ENCODE measurements around the gene IL2. TPM values are rescaled to one million over a fixed set of nuclear protein-coding genes. Genes with fewer than 3 reads are reported as not detected.

Gene IL2
- total RNA-seq, 1 experiment from 2014 or later, result 1.3 TPM

DNA sequence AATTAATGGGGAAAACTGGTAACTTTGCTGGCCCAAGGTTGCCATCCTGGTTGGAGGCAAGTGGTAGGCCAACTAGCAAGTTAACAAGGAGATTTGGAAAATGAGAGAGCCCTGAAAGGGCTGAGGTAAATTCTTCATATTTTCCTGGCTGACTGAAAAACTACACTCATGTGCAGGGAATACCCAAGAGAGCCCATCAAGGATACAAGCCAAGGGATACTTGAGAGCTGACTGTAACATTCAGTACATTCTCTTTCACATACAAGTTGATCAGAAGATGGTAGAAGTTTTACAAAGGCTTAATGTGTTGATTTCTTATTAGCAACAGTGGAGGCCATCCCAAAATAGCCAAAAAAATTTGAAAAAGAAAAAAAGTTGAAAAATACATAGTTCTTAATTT is 33.3 kb downstream of the IL2 start:
- no peaks in the 10 kb centered on the region for H3K79me2 ChIP-seq (ENCODE audit: insufficient read depth, low read length)
- no peaks in the 10 kb centered on the region for H4K20me1 ChIP-seq (ENCODE audit: insufficient read depth)
- H3K36me3 ChIP-seq (ENCODE audit: control insufficient read depth in 1 of 2, insufficient read depth in 2 of 2, low read length in 2 of 2), result no peaks in the 10 kb centered on the region
- no peak overlapping the region for H3K27ac ChIP-seq (ENCODE audit: low read depth, low read length)
- H3K4me2 ChIP-seq (ENCODE audit: low read length), result no peak overlapping the region
- H3K4me1 ChIP-seq (ENCODE audit: control insufficient read depth in 1 of 2, insufficient read depth in 2 of 2, low read length in 2 of 2), result no peaks in the 10 kb centered on the region
- ChIA-PET RAD21 (ENCODE audit: low non-redundant PET in 1 of 2, low total read pairs in 2 of 2, uncharacterized antibody in 2 of 2, unreplicated experiment in 2 of 2) (no interaction called here), CTCF (no interaction called here), POLR2A (no interaction called here)
- DNase-seq (ENCODE audit: low read depth, low spot score), result no peak
- intact Hi-C loops (cut with micrococcal nuclease), result no loop called here
- H3K27me3 ChIP-seq (ENCODE audit: insufficient read depth, low read length), result no peaks in the 10 kb centered on the region
- no peak for TF ChIP-seq CBX3 (IDR thresholded peaks at IDR 0.05; ENCODE audit: low read depth)
- no peak for TF ChIP-seq SP1 (IDR thresholded peaks at IDR 0.05; ENCODE audit: low read depth)
- no peak for TF ChIP-seq YY1 (IDR thresholded peaks at IDR 0.05; ENCODE audit: extremely low read depth, insufficient replicate concordance, low read depth, low read length)
- TF ChIP-seq EZH2 (IDR thresholded peaks at IDR 0.05), result no peak
- TF ChIP-seq POLR2A (IDR thresholded peaks at IDR 0.05; ENCODE audit: borderline replicate concordance, extremely low read depth, insufficient read depth, insufficient read length), result no peak
- no peak for TF ChIP-seq ZFX (IDR thresholded peaks at IDR 0.05)
- TF ChIP-seq ZNF274 (IDR thresholded peaks at IDR 0.05; ENCODE audit: low read depth, low read length), result no peak
- TF ChIP-seq CEBPB (IDR thresholded peaks at IDR 0.05; ENCODE audit: low read depth), result no peak
- TF ChIP-seq, protein P1, sequence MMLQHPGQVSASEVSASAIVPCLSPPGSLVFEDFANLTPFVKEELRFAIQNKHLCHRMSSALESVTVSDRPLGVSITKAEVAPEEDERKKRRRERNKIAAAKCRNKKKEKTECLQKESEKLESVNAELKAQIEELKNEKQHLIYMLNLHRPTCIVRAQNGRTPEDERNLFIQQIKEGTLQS (IDR thresholded peaks at IDR 0.05), result no peak
- TF ChIP-seq, protein P2, sequence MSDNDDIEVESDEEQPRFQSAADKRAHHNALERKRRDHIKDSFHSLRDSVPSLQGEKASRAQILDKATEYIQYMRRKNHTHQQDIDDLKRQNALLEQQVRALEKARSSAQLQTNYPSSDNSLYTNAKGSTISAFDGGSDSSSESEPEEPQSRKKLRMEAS (IDR thresholded peaks at IDR 0.05), result no peak
- TF ChIP-seq FOSL1 (IDR thresholded peaks at IDR 0.05; ENCODE audit: low read depth), result no peak
- TF ChIP-seq JUND (IDR thresholded peaks at IDR 0.05), result no peak
- no peak for TF ChIP-seq POLR2AphosphoS5 (IDR thresholded peaks at IDR 0.05; ENCODE audit: low read depth, low read length)
- TF ChIP-seq ELF1 (IDR thresholded peaks at IDR 0.05; ENCODE audit: borderline replicate concordance, low read depth), result no peak
- no peak for TF ChIP-seq RAD21 (IDR thresholded peaks at IDR 0.05; ENCODE audit: low read depth)
- TF ChIP-seq SIN3A (IDR thresholded peaks at IDR 0.05; ENCODE audit: low read depth), result no peak
- TF ChIP-seq SRF (IDR thresholded peaks at IDR 0.05; ENCODE audit: low read depth), result no peak
- TF ChIP-seq TCF7L2 (IDR thresholded peaks at IDR 0.05; ENCODE audit: borderline replicate concordance, extremely low read depth, insufficient read depth, insufficient read length), result no peak
- H3K9ac ChIP-seq (ENCODE audit: low read length), result no peak overlapping the region
- H3K4me3 ChIP-seq (replicated peaks in 1 of 2; ENCODE audit: low read depth in 1 of 2, low read length in 2 of 2), result no peak overlapping the region
- no TSS peak for BruUV-seq (replicated peaks)
- no peak for ATAC-seq
- no peak overlapping the region for H2AFZ ChIP-seq (ENCODE audit: low read depth, low read length, poor library complexity, severe bottlenecking)
- H3K9me2 ChIP-seq (ENCODE audit: insufficient read depth), result no peaks in the 10 kb centered on the region
- no peaks in the 10 kb centered on the region for H3K9me3 ChIP-seq (ENCODE audit: control insufficient read depth in 1 of 2, insufficient read depth in 1 of 2, low read depth in 1 of 2, low read length in 2 of 2)
